Jurkat, Clone E6-1 (cell line): ENCODE data around the gene RABGAP1L.

Source experiments
- DNase-seq: peaks from one replicate; pipeline ENCODE4 v3.0.0-alpha.2; 2011; ENCODE audit warnings: low read depth, low spot score
- H3K4me3 ChIP-seq: 2 replicates; pipeline ENCODE4 v1.5.1; 2011; ENCODE audit warnings: mild to moderate bottlenecking, low read length, control low read depth, moderate library complexity

RABGAP1L gene

DNA sequence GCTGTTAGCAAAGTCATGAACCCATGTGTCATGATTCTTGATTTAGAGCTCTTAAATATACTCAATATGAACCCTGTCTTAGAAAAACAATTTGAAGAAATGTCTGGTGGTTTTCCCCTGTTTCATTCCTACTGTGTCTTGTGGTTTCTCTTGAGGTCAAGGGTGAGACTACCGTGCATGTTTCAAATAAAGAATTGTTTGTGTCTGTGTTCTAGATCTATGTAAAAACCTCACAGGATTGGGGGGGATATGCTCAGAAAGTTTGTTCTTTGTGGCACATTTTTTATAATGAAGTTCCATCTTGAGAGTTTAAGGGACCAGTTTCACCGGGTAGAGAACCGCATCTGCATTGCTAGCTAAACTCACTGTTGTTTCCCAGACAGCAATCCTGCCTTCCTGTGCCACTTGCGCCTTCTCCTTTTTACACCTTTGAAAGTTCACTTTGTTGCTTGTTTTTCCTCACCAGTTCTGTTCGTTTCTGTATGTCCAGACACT lies 809.5 kb downstream of the RABGAP1L start:
- DNase-seq: peak; percentile 84
- H3K4me3 ChIP-seq: no peak overlapping the region

DNA sequence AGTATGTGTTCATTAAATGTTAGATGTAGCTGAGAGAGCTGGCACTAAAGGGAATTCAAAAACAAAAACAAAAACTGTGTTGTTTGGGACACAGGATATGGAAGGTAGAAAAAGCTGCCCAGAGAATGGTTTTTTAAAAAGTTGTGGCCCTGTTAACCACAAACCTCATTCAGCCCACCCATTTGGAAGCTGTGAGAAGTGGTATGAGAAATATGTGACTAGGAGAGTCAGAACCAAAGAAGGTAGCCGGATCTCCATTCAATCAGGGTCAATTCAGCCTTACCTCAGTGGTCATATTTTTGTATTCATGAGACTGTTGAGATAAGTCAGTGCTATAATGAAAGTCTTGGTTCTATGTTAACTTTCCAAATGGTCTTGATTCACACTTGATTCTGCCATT lies 810.7 kb downstream of the RABGAP1L start:
- DNase-seq: no peak
- no peak overlapping the region for H3K4me3 ChIP-seq

DNA sequence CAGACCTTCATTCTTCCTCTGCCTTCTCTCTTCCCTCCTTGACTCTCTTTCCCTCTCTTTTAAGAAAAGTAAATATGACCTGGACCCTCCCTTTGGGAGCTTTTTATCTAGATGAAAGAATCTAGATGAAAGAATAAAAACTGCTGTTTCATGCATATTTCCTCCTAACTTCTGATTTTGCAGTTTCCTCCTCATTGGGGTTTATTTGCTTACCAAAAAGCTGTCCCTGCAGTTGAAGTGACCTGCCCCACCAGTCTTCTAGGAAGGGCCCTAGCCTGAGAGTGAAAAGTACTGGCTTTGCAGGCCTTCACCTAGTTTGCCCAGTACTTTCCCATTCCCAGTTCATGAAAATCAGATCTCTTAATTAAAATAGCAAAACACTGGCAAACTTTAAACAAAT lies 812.1 kb downstream of the RABGAP1L start:
- DNase-seq: no peak
- H3K4me3 ChIP-seq: no peak overlapping the region

DNA sequence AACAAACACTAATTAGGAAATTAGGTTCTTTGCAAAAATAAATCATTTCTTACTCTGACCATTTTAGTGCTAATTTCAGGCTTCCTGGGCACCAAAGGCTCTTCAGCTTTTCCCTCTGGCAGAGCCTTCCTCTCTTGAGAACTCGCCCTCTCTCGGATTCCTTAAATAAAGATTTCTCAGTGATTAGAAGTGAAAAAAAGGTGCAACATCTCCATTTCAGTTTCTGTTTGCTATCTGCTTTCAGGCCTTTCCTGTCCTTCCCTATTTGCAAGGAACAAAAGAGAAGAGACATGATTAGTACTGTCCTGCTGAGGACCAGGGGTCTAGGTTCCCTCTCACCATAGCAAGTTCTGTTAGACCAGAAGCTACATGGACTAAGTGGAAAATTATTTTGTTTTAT lies 812.6 kb downstream of the RABGAP1L start:
- H3K4me3 ChIP-seq: no peak overlapping the region
- no peak for DNase-seq

- no peak for DNase-seq
- no peak overlapping the region for H3K4me3 ChIP-seq
These were observed 815.4 kb downstream of the RABGAP1L start for GRCh38 chr1:174974711-174975119.

GRCh38 chr1:174975764-174976163 lies 816.4 kb downstream of the RABGAP1L start:
- DNase-seq: no peak
- H3K4me3 ChIP-seq: no peak overlapping the region

GRCh38 chr1:174976436-174977108 lies 817.3 kb downstream of the RABGAP1L start:
- no peak for DNase-seq

GRCh38 chr1:174982971-174983689 lies 823.8 kb downstream of the RABGAP1L start:
- no peak overlapping the region for H3K4me3 ChIP-seq
- DNase-seq: peak; percentile 48

More at GRCh38 chr1:174976436-174977108, 817.3 kb downstream of the RABGAP1L start:
- H3K4me3 ChIP-seq: no peak overlapping the region

GRCh38 chr1:174984952-174985351 lies 825.6 kb downstream of the RABGAP1L start:
- no peak overlapping the region for H3K4me3 ChIP-seq
- DNase-seq: no peak

DNA sequence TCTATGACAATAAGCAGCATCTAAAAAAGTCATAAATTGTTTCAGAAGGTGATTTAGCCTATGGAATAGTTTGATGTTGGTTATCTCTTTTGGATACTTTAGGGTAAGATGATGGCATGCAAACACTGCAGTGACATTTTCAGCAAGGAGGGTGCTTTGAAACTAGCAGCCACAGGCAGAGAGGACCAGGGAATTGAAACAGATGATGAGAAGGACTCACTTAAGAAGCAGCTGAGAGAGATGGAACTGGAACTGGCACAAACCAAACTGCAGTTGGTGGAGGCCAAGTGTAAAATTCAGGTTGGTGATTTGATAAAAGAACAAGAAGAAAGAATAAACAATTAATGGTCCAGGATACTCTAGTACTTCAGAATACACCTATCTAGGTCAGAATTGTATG lies 829.2 kb downstream of the RABGAP1L start:
- no peak for DNase-seq
- H3K4me3 ChIP-seq: no peak overlapping the region

- H3K4me3 ChIP-seq: no peak overlapping the region
- DNase-seq: no peak
These were observed 829.7 kb downstream of the RABGAP1L start for GRCh38 chr1:174988986-174989385.

DNA sequence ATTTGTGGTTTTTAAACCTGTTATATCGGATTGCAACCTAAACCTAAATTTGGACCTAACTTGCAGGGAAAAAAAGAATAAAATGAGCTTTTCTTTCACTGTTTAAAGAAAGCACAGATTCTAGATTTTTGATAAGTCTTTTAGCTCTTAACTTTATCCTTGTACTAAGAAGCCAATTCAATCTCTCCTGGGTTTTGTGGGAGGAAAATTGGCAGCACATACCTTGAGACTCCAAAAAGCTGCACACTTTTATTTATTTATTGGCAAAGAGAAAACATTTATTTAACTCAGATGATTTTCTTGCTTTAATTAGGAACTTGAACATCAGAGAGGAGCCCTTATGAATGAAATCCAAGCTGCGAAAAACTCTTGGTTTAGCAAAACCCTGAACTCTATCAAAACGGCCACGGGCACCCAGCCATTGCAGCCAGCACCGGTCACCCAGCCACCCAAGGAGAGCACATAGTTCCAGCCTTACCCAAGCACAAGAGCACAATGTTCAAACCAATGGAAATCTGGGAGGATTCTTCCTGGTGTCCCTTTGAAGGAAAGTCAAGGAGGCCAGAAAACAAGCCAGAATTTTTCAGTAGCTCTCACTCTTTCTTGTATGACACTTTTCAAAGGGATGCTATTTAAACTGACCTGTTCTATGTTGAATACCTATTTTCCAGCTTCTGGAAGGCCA lies 830.4 kb downstream of the RABGAP1L start:
- H3K4me3 ChIP-seq: no peak overlapping the region
- DNase-seq: no peak

DNA sequence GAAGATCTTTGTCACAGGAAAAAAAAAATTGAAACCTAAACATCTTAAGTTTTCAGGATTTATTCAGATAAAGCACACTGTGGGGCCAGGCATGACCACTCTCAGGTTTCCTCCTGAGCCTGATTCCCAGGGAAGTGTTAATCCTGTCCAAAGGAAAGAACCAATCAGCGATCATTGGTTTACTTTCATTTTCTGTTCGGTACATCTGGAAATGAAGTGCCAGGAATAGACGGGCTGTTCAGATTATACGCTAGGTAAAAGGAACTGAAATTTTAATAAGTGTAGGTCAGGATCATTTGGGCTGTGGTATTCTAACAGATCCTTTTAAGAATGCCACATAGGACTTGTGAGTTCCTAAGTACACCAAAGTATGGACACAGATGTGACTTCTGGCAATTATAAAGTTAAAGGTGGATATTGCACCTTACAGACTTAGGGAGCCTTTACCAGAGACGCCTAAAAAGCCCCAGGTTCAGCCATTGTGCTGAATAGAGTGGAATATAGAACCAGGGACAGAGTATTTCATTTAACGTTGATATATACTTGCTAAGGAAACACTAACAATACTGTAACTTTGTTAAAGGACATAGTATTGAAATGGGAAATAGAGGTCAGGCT lies 831.2 kb downstream of the RABGAP1L start:
- DNase-seq: no peak
- peak overlapping the region; percentile 36 for H3K4me3 ChIP-seq

DNA sequence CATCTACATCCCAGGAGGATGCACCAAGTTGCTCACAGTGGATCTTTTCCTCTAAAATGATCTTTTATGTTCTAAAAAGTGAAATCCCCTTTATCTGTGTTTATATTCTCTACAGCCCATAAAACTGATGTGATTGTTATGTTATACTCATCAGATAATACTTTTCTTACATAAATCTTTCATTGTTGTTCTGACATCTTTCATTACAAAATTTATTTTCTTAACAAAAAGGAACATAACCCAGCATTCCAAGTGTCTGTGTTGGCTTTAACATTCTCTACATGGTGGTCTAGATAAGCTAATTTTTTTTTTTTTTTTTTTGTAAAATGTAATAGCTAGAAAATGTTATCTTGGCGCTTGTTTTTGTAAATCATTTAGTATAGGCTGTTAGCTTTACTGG lies 832.2 kb downstream of the RABGAP1L start:
- no peak for DNase-seq
- no peak overlapping the region for H3K4me3 ChIP-seq

DNA sequence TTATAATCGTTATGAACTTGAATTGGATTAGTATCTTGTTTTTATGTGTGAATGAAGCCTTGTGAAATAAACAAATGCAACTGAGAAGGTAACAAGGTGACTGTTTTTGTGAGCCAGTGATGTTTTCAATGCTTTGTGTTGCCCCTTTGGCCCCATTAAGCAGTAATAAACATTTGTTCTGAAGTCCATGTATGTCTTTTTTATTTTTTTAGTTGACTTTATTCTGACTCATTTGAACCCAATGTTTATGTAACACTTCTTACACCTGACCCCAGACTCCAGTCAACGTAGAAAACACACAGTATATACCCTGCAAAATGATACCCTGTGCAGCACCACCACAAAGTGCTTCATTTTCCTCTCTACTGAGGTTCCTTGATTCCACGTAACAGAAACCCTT lies 835.8 kb downstream of the RABGAP1L start:
- DNase-seq: no peak
- no peak overlapping the region for H3K4me3 ChIP-seq

- H3K4me3 ChIP-seq: no peak overlapping the region
- DNase-seq: no peak
These were observed 836.6 kb downstream of the RABGAP1L start for GRCh38 chr1:174995916-174996315.

DNA sequence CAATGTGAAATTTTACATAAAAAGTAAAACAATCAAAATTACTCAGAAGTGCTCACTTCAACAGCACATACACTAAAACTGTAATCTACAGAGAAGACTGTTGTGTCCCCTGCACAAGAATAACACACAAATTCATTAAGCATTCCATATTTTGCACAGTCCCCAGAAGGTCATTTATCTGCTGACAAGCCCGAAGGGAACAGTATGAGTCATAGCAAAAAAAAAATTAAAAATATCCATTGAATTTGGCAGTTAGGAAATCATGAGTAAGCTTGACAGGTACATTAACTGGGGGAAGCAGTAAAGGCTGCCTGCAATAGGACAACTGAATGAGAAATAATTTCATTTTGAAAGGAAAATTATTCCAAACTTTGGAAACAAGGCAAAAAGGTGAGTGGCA lies 837.2 kb downstream of the RABGAP1L start:
- no peak overlapping the region for H3K4me3 ChIP-seq
- DNase-seq: no peak

DNA sequence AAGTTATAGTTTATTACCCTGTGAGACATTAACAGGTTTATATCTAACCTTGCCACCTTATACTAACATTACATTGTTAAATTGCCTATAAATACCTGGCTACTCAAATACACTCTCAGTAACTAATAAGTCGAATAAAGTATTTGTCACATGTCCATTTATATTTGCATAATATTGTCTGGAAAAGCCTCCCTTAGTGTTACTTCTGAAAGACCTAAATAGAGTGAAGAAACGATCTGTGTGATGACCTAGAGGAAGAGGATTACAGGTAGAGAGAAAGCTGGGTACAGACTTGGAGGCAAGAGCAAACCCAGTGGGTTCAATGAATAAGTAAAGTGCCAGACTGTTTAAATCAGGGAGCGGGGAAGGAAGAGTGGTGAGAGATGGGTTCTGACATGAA lies 837.7 kb downstream of the RABGAP1L start:
- no peak for DNase-seq
- H3K4me3 ChIP-seq: no peak overlapping the region

DNA sequence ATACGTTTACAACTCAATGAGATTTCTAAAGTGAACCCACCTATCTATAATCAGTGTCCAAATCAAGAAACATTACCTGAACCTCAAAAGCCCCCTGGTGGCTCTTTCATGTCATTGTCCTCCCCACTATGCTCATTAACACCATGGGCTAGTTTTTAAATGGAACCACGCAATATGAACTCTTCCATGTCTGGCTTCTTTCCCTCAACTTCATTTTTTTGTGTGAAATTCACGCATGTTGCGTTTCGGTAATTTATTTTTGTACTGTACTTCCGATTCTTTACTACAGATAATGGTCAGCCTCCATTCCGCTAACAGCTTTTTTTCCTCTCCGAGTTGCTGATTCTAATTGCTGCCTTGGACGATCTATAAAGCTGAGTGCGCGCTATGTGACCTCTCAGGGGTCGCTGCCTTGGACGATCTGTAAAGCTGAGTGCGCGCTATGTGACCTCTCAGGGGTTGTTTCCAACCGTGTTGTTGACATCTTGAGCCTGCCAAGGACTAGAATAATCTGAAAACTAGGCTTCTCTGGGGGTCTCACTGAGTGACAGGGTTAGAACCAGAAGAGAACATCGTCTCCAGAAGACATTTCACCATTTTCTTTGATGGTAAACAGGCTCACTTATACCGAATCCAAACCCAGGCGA lies 839.4 kb downstream of the RABGAP1L start:
- H3K4me3 ChIP-seq: peak overlapping the region; percentile 94
- DNase-seq: peak; percentile 73
